Common myeloid progenitor, CD34-positive (primary cell): ENCODE measurements around the gene MAN1C1.

Experiments used
- CTCF ChIA-PET: fragments of 350-600 bp; sonication (Branson Sonifier 250); formaldehyde crosslinking; loops from one replicate; lab custom pipeline; 2021; ENCODE audit warnings: antibody characterized with exemption; lab: Charles Lee
- POLR2A ChIA-PET: fragments of 350-600 bp; sonication (Branson Sonifier 250); formaldehyde crosslinking; loops from one replicate; lab custom pipeline; 2021; ENCODE audit warnings: antibody characterized with exemption; lab: Charles Lee
- DNase-seq, 3 donors: peaks; one replicate each; pipeline versions ENCODE4 v3.0.0 to v3.0.0-alpha.2; 2013
- H3K27ac ChIP-seq, 2 experiments: 1 replicate in 1 of 2; 2 replicates in 1 of 2; pipeline ENCODE4 v1.7.0; 2013; ENCODE audit warnings: inconsistent platforms in 2 of 2, low read length in 2 of 2, mild to moderate bottlenecking in 2 of 2, low read depth in 1 of 2, moderate library complexity in 1 of 2; ENCODE audit not compliant: severe bottlenecking in 2 of 2, insufficient read depth in 1 of 2, poor library complexity in 1 of 2
- H3K27me3 ChIP-seq, 5 experiments: replicated peaks in 2 of 5; 1 replicate in 3 of 5; 2 replicates in 2 of 5; pipeline versions ENCODE4 v1.6.1 to v1.7.0; 2013; ENCODE audit warnings: low read length in 4 of 5, mild to moderate bottlenecking in 2 of 5, moderate library complexity in 2 of 5, inconsistent platforms in 1 of 5; ENCODE audit not compliant: insufficient read depth in 5 of 5, control insufficient read depth in 4 of 5
- H3K36me3 ChIP-seq, 4 experiments: 1 replicate in 2 of 4; 2 replicates in 2 of 4; pipeline versions ENCODE4 v1.6.1 to v1.7.0; 2013; ENCODE audit warnings: low read length in 3 of 4, control low read depth in 1 of 4, mild to moderate bottlenecking in 1 of 4; ENCODE audit not compliant: control insufficient read depth in 4 of 4, insufficient read depth in 4 of 4
- H3K4me1 ChIP-seq, 4 experiments: 1 replicate in 3 of 4; 2 replicates in 1 of 4; pipeline versions ENCODE4 v1.6.1 to v1.7.1; 2013; ENCODE audit warnings: low read length in 3 of 4, mild to moderate bottlenecking in 3 of 4, control low read depth in 1 of 4, inconsistent platforms in 1 of 4, moderate library complexity in 1 of 4; ENCODE audit not compliant: control insufficient read depth in 4 of 4, insufficient read depth in 4 of 4; ENCODE audit errors: control extremely low read depth in 1 of 4
- H3K4me3 ChIP-seq, 7 experiments: 1 replicate in 4 of 7; 2 replicates in 3 of 7; pipeline versions ENCODE4 v1.5.1 to v1.7.0; 2013; ENCODE audit warnings: mild to moderate bottlenecking in 7 of 7, low read length in 6 of 7, moderate library complexity in 6 of 7, inconsistent platforms in 2 of 7, low read depth in 2 of 7, control low read depth in 1 of 7; ENCODE audit not compliant: insufficient read depth in 4 of 7, control insufficient read depth in 1 of 7; ENCODE audit errors: extremely low read depth in 1 of 7
- H3K9me3 ChIP-seq, 5 experiments: 1 replicate in 4 of 5; 2 replicates in 1 of 5; pipeline versions ENCODE4 v1.6.1 to v1.7.1; 2013; ENCODE audit warnings: low read length in 4 of 5, mild to moderate bottlenecking in 2 of 5, inconsistent platforms in 1 of 5, low read depth in 1 of 5, moderate library complexity in 1 of 5; ENCODE audit not compliant: control insufficient read depth in 4 of 5, insufficient read depth in 2 of 5; ENCODE audit errors: control extremely low read depth in 1 of 5
- WGBS: methylation state at CpG from one replicate; pipeline ENCODE4 v1.1.5; 2013; ENCODE audit not compliant: insufficient coverage; 5-methylcytosine and 5-hydroxymethylcytosine counted together

Gene MAN1C1

GRCh38 chr1:25802915-25803314 is 186.3 kb downstream of the MAN1C1 start:
- H3K4me3 ChIP-seq: no peak overlapping the region
- H3K4me1 ChIP-seq: peaks cover 0 to 26% (median 20%) of the 10 kb centered on the region in 4 experiments
- H3K27me3 ChIP-seq: no peaks in the 10 kb centered on the region
- WGBS: 100% methylated on average over 2 of the region's 6 CpGs
- DNase-seq: peak in 2 of 3 donors; percentile 41 to 45
- CTCF ChIA-PET: interaction anchor here (0.5 to 2.1 kb wide), 6 partner anchors 8 to 412 kb away, joined by 3 to 4 read pairs (median 3); no protein-coding TSS in a partner anchor
- no peaks in the 10 kb centered on the region for H3K9me3 ChIP-seq
- POLR2A ChIA-PET: no interaction called here
- H3K27ac ChIP-seq: no peak overlapping the region
- H3K36me3 ChIP-seq: peaks cover 4 to 24% (median 12%) of the 10 kb centered on the region in 4 experiments

- peaks cover 0 to 26% (median 20%) of the 10 kb centered on the region in 4 experiments for H3K4me1 ChIP-seq
- H3K36me3 ChIP-seq: peaks cover 4 to 26% (median 12%) of the 10 kb centered on the region in 4 experiments
- ChIA-PET POLR2A (no interaction called here), CTCF (interaction anchor here (0.7 to 2.1 kb wide), 4 partner anchors 282 to 306 kb away, joined by 3 to 4 read pairs (median 3); no protein-coding TSS in a partner anchor)
- H3K4me3 ChIP-seq: no peak overlapping the region
- WGBS: 88% methylated on average over 1 of the region's 1 CpG
- no peak overlapping the region for H3K27ac ChIP-seq
- no peaks in the 10 kb centered on the region for H3K27me3 ChIP-seq
- DNase-seq: no peak
- no peaks in the 10 kb centered on the region for H3K9me3 ChIP-seq
Observed at GRCh38 chr1:25803368-25803767, 186.8 kb downstream of the MAN1C1 start.

GRCh38 chr1:25804244-25804963 is 187.8 kb downstream of the MAN1C1 start:
- DNase-seq: no peak
- Histone ChIP-seq H3K4me3 (no peak overlapping the region), H3K4me1 (peaks cover 0 to 30% (median 18%) of the 10 kb centered on the region in 4 experiments), H3K9me3 (no peaks in the 10 kb centered on the region), H3K27ac (no peak overlapping the region), H3K27me3 (no peaks in the 10 kb centered on the region), H3K36me3 (peaks cover 4 to 35% (median 19%) of the 10 kb centered on the region in 4 experiments)
- ChIA-PET CTCF (interaction anchor here (2.1 kb wide), 1 partner anchor 300 kb away, joined by 4 read pairs; no protein-coding TSS in a partner anchor), POLR2A (no interaction called here)
- 96% methylated on average over 4 of the region's 10 CpGs for WGBS

- DNase-seq: no peak
- 93% methylated on average over 11 of the region's 15 CpGs for WGBS
- peaks cover 0 to 33% (median 19%) of the 10 kb centered on the region in 4 experiments for H3K4me1 ChIP-seq
- ChIA-PET CTCF (no interaction called here), POLR2A (no interaction called here)
- no peaks in the 10 kb centered on the region for H3K27me3 ChIP-seq
- no peak overlapping the region for H3K4me3 ChIP-seq
- H3K27ac ChIP-seq: no peak overlapping the region
- no peaks in the 10 kb centered on the region for H3K9me3 ChIP-seq
- H3K36me3 ChIP-seq: peaks cover 4 to 40% (median 19%) of the 10 kb centered on the region in 4 experiments
Observed at GRCh38 chr1:25804964-25805862, 188.6 kb downstream of the MAN1C1 start.

- Histone ChIP-seq H3K9me3 (no peaks in the 10 kb centered on the region), H3K27ac (no peak overlapping the region), H3K27me3 (no peaks in the 10 kb centered on the region), H3K4me3 (no peak overlapping the region), H3K36me3 (peaks cover 4 to 43% (median 20%) of the 10 kb centered on the region in 4 experiments), H3K4me1 (peaks cover 0 to 33% (median 16%) of the 10 kb centered on the region in 4 experiments)
- POLR2A ChIA-PET: no interaction called here
- WGBS: 80% methylated on average over 2 of the region's 3 CpGs
- CTCF ChIA-PET: no interaction called here
- DNase-seq: no peak
Observed at GRCh38 chr1:25805863-25806225, 189.3 kb downstream of the MAN1C1 start.

- ChIA-PET POLR2A (no interaction called here), CTCF (interaction anchor here (1.3 kb wide), 1 partner anchor 302 kb away, joined by 3 read pairs; no protein-coding TSS in a partner anchor)
- WGBS: 95% methylated on average over 3 of the region's 4 CpGs
Observed at GRCh38 chr1:25806418-25806817, 189.8 kb downstream of the MAN1C1 start.

More at GRCh38 chr1:25806418-25806817, 189.8 kb downstream of the MAN1C1 start:
- H3K4me1 ChIP-seq: peaks cover 0 to 28% (median 15%) of the 10 kb centered on the region in 4 experiments
- no peaks in the 10 kb centered on the region for H3K27me3 ChIP-seq
- no peak for DNase-seq
- no peak overlapping the region for H3K4me3 ChIP-seq
- peaks cover 4 to 43% (median 20%) of the 10 kb centered on the region in 4 experiments for H3K36me3 ChIP-seq
- no peaks in the 10 kb centered on the region for H3K9me3 ChIP-seq
- no peak overlapping the region for H3K27ac ChIP-seq
